Fibroblast of lung (primary cell): ENCODE results near the gene CCDC88C.

ENCODE experiments used
- EZH2 ChIP-seq: IDR thresholded peaks from 2 replicates; pipeline ENCODE4 v1.5.1; 2012; ENCODE audit warnings: low read length, control low read depth, mild to moderate bottlenecking; ENCODE audit errors: missing control alignments
- TF ChIP-seq, protein P1 (sequence below), 2 donors: IDR thresholded peaks in 1 of 2; conservative IDR thresholded peaks in 1 of 2; 1 replicate in 1 of 2; 2 replicates in 1 of 2; pipeline ENCODE4 v1.5.1; 2011 to 2012; ENCODE audit warnings: low read length in 2 of 2, control low read depth in 1 of 2, inconsistent platforms in 1 of 2, low read depth in 1 of 2, mild to moderate bottlenecking in 1 of 2

DNA sequence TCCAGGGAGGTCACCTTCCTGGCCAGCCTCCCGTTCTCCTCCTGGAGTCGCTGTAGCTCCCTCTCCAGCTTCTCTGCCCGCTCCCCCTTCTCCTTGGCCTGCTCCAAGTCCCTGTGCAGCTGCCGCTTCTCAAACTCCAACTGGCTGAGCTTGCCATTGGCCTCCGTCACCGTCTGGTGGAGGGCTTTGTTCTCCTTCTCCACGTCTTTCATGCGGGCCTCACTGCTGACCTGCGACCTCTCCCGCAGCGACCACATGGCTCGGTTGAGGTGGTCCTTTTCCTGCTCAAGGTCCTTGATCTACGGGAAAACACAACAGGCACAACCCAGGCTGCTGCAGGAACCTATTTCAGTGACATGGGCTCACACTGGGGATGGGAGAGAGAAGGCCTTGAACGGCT is 103.8 kb downstream of the CCDC88C start:
- TF ChIP-seq, protein P1, sequence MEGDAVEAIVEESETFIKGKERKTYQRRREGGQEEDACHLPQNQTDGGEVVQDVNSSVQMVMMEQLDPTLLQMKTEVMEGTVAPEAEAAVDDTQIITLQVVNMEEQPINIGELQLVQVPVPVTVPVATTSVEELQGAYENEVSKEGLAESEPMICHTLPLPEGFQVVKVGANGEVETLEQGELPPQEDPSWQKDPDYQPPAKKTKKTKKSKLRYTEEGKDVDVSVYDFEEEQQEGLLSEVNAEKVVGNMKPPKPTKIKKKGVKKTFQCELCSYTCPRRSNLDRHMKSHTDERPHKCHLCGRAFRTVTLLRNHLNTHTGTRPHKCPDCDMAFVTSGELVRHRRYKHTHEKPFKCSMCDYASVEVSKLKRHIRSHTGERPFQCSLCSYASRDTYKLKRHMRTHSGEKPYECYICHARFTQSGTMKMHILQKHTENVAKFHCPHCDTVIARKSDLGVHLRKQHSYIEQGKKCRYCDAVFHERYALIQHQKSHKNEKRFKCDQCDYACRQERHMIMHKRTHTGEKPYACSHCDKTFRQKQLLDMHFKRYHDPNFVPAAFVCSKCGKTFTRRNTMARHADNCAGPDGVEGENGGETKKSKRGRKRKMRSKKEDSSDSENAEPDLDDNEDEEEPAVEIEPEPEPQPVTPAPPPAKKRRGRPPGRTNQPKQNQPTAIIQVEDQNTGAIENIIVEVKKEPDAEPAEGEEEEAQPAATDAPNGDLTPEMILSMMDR (conservative IDR thresholded peaks at IDR 0.05 in 1 of 2, IDR thresholded peaks at IDR 0.05 in 1 of 2; ENCODE audit: low read depth in 1 of 2, low read length in 2 of 2), result no peak
- TF ChIP-seq EZH2, result no peak
